Activated CD8-positive, alpha-beta memory T cell treated with anti-CD3 and anti-CD28 coated beads, Interleukin-2, amount 50 U/mL, for 24 hours (primary cell): ENCODE data around the gene KYAT1.

Experiments used
- DNase-seq: peaks from one replicate; pipeline ENCODE4 v3.0.0-alpha.2; 2020; ENCODE audit errors: extremely low read depth

Gene KYAT1

GRCh38 chr9:128908372-128908771 is 26.6 kb upstream of the KYAT1 start:
- no peak for DNase-seq

DNA sequence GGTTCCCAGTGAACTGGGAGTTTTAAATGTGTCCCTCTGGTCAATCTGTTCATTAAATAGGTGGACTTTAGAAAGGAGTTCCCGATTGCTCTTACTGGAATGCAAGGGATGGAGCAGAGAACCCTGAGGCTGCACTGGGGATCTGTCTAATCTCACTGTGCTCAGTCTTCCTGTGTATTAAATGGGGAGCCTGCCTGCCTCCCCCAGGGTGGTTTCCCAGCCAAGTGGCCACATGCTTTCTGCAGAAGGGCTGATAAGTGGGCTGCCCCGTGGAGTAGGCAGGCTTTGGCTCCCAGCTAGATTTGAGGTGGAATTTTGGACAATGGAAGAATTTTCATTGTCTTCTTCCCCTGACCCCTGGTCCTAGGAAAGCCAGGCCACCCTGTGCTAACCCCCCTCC is 25.0 kb upstream of the KYAT1 start:
- DNase-seq: no peak

- no peak for DNase-seq
Observed at GRCh38 chr9:128905964-128906363, 24.2 kb upstream of the KYAT1 start.

GRCh38 chr9:128903871-128904620 is 22.3 kb upstream of the KYAT1 start:
- no peak for DNase-seq

DNA sequence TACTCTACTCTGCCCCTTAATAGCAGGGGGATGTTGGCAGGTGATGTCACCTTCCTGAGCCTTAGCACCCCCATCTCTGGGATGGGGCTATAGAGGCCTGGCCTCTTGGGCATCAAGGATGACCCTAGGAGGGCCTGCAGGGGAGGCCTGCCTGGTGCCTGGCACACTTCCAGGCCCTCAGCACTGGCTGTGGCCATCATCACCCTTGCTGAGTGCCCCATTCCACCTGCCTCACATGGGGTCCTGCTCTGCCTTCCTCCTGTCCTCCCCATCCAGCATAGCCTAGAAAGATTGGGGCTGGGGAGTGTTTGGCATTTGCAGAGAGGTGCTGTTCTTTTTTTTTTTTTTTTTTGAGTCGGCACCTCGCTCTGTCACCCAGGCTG is 21.3 kb upstream of the KYAT1 start:
- no peak for DNase-seq

DNA sequence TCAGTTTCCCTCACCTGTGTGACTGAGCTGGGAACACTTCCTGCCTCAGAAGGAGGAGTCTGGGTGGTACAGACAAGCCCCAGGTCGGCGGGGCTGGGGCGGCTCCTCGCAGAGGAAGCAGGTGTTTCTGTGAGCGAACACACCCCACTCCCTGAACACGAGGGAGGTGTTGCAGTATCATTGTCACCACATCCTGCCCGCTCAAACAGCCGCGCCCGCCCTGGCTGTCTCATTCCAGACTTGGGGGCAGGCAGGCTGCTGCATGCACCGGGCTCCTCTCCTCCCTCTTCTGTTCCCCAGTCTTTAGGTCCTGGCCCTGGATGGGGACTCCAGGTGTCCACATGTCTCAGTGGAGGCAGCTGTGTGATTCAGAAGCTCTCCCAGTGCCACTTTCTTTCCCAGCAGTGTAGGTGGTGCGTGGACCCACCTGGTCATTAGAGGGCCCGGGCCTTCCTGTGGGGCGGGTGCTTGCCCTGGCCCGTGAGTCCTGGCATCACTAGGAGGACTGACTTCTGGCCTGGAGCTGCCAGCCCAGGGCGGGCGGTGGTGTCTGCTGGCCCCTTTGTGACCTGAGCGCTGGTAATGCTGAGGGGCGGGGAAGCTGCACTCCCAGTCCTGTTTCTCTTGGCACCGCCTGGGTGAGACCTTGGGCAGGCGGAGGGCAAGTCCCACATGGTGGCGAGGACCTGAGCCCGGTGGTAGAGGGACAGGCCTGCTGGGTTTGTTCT is 20.8 kb upstream of the KYAT1 start:
- peak; percentile 70 for DNase-seq

GRCh38 chr9:128901822-128902221 is 20.1 kb upstream of the KYAT1 start:
- no peak for DNase-seq

DNA sequence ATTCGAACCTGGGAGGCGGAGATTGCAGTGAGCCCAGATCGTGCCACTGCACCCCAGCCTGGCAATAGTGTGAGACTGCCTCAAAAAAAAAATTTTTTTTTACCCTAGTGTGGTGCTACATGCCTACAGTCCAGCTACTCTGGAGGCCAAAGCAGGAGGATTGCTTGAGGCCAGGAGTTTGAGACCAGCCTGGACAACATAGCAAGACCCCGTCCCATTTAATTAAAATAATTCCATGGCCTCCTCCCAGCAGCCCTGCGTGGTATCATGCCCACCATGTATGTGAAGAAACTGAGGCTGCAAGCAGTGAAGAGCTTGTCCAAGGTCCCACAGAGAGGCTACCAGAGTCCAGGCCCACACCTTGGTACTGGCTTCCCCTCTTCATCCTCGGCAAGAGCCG is 19.6 kb upstream of the KYAT1 start:
- no peak for DNase-seq

- no peak for DNase-seq
Observed at GRCh38 chr9:128899566-128900322, 18.0 kb upstream of the KYAT1 start.

DNA sequence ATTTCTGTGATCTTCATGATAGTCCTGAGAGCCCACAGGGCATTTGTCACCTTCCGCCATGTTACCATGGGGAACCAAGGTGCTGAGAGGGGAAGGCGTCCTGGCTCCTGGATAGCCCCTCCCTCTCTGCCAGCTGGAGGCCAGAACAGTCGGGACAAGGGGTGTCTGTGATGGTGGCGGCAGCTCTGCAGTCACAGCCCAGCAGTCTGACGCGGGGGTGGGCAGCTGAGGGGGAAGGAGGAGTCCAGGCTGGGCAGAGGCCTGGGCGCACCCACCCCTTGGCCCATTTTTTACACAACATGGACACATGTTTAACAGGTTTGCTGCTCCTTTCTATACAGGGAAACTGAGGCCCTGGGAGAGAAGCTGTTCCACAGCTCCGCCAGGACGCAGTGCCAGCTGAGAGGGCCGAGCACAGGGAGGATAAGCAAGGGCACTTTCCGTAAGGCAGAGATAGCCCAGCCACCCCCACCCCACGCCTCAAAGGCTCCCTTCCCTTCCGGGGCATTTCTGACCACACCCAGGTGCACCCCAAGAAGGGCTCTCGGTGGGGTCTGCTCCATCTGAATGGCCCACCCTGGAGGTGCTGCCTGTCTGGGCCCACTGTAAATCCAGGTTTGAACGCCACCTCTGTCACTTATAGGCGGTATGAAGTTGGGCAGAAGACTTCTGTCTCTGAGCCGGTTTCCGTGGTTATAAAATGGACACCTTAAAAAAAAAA is 17.3 kb upstream of the KYAT1 start:
- DNase-seq: no peak

- DNase-seq: no peak
Observed at GRCh38 chr9:128898382-128898781, 16.6 kb upstream of the KYAT1 start.

DNA sequence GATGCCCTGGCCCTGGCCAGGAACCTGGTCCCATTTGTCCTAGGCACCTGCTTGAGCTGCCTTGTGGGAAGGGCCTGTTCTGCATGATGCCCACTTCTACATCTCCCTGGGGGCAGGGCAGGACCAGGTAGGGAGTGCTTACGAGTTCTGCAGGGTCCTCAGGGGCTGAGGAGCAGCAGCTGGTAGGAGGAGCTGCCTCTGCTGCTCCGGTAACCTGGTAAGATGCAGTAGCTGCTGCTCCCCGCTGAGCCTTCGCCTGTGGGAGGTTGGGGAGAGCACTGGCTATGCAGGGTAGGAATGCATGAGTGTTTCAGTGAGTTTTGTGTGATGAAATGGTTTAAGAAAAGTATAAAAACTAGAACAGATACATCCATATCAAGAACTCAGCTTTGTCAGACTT is 13.8 kb upstream of the KYAT1 start:
- no peak for DNase-seq

- no peak for DNase-seq
Observed at GRCh38 chr9:128894764-128895163, 13.0 kb upstream of the KYAT1 start.

- no peak for DNase-seq
Observed at GRCh38 chr9:128893354-128893753, 11.6 kb upstream of the KYAT1 start.

DNA sequence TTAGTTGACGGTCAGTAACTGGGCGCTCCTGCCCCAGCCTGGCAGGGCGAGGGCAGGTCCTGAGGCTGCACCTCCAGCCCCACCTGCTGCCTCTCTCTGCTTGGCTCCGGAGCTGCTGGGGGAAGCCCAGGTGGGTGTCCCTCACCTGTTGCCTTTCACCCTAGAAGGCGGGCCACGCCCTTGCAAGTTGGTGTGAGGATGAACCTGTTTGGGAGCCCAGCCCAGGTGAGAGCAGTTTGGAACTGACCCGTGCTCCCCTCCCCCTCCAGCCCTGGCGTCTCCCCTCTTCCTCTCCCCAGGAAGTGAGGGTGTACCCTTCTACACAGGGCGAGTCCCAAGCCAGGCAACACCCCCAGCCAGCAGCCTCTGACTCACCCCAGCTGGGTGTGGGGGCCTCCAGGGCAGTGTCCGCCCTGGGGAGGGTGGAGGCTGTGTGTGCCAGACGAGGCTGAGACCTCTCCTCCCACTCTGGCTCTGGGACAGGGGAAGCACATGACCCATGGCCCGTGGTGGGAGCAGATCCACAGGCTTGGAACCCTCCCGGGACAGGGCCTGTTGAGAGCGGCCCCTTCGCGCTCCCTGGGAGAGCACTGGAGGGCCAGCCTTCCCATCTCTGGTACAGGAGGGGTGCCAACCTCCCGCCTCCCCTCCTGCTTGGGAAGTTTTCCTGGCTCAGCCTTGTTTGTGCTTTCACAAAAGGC is 10.6 kb upstream of the KYAT1 start:
- no peak for DNase-seq

DNA sequence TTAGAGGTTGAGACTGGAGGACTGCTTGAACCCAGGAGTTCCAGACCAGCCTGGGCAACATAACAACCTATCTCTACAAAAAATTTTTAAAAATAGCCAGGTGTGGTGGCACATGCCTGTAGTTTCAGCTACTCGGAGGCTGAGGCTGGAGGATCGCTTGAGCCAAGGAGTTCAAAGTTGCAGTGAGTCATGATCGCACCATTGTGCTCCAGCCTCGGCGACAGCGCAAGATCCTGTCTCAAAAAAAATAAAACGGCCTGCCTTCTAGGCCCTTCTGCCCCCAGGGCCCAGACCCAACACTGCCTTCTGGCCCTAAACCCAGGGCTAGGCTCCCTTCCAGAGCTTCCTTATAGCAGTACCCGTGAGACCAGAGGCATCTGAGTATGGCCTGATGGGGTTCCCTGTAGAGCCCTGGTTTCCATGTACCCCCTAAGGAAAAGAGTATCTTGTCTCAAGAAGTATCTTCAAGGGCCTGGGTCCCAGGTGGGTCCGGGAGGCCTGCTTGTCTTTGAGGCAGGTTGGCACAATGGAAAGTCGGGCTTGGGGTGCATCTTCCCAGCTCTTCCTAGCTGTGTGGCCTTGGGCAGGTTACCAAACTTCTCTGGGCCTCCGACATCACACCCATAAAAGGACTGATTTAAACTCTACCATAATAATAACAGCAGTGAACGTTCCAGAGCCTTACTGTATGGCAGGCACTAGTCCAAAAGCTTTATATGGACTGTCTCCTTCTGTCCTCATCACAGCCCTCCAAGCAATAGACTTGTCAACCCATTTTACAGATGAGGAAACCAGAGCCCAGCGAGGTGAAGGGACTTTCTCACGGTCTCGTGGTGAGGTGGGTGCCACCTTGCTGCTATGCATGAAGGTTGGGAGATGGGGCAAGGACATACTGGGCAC is 9.8 kb upstream of the KYAT1 start:
- no peak for DNase-seq

GRCh38 chr9:128887914-128888350 is 6.2 kb upstream of the KYAT1 start:
- DNase-seq: no peak

DNA sequence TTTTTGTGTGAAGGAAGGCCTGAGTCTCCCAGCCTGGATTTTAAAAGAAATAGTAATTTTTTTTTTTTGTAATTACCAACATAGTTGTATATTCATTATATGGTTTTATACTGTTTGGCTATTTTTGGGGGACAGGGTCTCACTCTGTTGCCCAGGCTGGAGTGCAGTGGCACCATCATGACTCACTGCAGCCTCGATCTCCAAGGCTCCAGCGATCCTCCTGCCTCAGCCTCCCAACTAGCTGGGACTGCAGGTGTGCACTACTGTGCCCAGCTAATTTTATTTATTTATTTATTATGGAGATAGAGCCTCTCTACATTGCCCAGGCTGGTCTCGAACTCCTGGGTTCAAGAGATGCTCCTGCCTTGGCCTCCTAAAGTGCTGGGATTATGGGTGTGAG is 5.3 kb upstream of the KYAT1 start:
- DNase-seq: no peak

DNA sequence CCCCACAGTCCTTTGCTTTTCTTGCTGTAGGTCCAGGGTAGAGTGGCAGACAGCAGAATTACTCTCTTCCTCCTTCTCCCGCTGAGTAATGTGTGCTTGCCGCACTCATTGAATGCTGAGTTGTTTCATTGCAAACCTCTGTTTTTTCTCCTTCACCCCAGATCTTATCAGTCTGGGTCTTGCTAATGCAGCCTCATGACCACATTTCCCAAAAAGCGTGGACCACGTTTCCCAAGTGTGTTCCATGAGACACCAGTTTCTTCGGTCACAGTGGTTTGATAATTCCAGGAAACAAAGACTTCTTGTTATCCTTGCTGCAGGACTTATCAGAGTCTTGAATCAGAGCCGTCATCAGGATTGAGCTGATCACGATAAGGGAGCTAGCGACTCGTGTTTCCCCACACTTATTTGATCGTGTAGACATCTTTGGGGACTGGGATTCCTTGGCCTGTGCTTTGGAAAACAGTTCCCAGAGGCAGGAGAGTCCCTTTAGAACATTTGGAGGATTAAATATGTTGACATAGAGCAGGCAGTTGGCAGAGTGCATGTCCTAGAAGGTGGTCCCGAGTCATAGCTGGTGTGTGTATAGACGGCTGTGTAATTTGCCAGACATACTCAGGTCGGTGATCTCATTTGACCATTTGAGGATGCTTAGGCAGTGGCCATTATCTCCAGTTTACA is 4.6 kb upstream of the KYAT1 start:
- no peak for DNase-seq

DNA sequence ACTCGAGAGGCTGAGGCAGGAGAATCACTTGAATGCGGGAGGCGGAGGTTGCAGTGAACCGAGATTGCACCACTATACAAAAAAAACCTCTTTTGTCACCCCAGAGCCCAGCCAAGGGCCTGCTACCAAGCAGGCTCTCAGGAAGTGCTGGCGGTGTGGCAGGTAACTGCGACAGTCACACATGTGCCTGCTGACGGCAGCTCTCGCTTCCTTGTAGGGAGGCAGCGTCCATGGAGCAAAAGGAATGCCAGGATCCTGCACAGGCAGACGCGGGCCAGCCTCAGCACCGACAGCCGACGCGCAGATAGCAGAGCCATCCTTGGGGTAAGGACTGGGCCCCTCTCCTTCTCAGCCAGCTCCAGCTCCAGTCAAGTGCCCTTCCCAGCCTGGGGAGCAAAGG is 4.0 kb upstream of the KYAT1 start:
- no peak for DNase-seq
